Neuron (in vitro differentiated cells): ENCODE measurements around the gene ABCC6.
"Not testable (repeated sequence)": the region's sequence is repeated elsewhere in the genome, so short reads cannot be mapped to it uniquely, and the experiment has no call there.

ENCODE experiments used
- H2AFZ ChIP-seq: one replicate; pipeline ENCODE4 v1.6.1; 2013; ENCODE audit warnings: low read depth, mild to moderate bottlenecking, inconsistent platforms, low read length, moderate library complexity
- H3K27me3 ChIP-seq: one replicate; pipeline ENCODE4 v1.6.1; 2013; ENCODE audit warnings: low read length; ENCODE audit not compliant: insufficient read depth
- H3K36me3 ChIP-seq: one replicate; pipeline ENCODE4 v1.6.1; 2013; ENCODE audit warnings: low read length; ENCODE audit not compliant: insufficient read depth
- H3K4me1 ChIP-seq: one replicate; pipeline ENCODE4 v1.6.1; 2013; ENCODE audit warnings: low read length; ENCODE audit not compliant: insufficient read depth
- H3K4me3 ChIP-seq: 2 replicates; pipeline ENCODE4 v1.5.1; 2013; ENCODE audit warnings: mild to moderate bottlenecking, low read length, moderate library complexity
- H3K9me3 ChIP-seq: one replicate; pipeline ENCODE4 v1.6.1; 2013; ENCODE audit warnings: low read length

Gene ABCC6

DNA sequence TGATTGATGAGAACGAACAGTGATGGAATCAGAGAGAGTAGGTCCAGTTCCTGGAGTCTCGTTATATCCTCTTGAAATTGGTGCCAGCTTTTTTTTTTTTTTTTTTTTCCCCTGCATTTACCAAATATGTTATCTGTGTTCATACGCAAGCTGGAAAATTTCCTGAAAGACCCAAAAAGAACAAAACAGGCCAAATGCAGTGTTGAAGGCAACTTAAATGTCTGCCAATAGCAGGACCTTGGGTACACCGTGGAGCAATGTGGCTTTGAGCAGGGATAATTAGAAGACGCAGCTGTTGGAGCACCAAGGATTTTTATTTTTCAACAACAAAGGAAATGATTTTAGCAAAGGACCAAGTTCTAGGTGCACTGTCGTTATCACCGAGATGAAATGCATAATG is 105.0 kb downstream of the ABCC6 start:
- Histone ChIP-seq H3K36me3 (peaks cover 14% of the 10 kb centered on the region), H2AFZ (no peak overlapping the region), H3K4me3 (no peak overlapping the region), H3K9me3 (peaks cover 18% of the 10 kb centered on the region), H3K4me1 (no peaks in the 10 kb centered on the region), H3K27me3 (no peaks in the 10 kb centered on the region)

DNA sequence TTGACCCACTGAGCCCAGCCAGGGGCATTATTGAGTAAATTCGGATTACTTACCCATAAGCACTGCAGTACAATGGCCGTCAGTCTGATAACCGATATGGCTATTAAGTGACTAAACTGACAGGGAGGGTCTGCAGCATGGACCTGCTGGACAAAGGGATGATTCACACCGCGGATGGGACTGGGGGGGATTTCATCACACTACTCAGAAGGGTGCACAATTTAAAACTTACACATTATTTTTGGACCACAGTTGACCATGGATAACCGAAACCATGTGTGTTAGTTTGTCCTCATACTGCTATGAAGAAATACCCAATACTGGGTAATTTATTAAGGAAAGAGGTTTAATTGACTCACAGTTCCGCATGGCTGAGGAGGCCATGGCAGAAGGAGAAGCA is 106.5 kb downstream of the ABCC6 start:
- Histone ChIP-seq H3K4me1 (no peaks in the 10 kb centered on the region), H3K36me3 (peaks cover 15% of the 10 kb centered on the region), H3K9me3 (peaks cover 12% of the 10 kb centered on the region), H3K27me3 (no peaks in the 10 kb centered on the region), H3K4me3 (no peak overlapping the region), H2AFZ (no peak overlapping the region)

DNA sequence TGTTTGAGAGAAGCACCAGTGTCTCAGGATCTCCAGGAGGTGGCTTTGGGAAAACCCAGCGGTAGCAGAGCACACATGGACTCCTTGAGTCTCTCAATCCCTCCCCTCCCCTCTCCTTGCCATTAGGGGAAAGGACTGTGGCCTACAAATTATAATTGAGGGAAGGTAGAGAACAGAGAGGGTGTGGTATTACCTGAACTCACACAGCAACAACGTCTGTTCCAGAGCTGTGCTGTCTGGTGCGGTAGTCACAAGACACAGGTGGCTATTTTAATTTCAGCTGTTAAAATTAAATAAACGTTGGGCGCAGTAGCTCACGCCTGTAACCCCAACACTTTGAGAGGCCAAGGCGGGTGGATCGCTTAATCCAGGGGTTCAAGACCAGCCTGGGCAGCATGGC is 110.2 kb downstream of the ABCC6 start:
- no peaks in the 10 kb centered on the region for H3K4me1 ChIP-seq
- peaks cover 2% of the 10 kb centered on the region for H3K9me3 ChIP-seq
- H2AFZ ChIP-seq = no peak overlapping the region
- no peak overlapping the region for H3K4me3 ChIP-seq
- peaks cover 21% of the 10 kb centered on the region for H3K36me3 ChIP-seq
- H3K27me3 ChIP-seq = no peaks in the 10 kb centered on the region

DNA sequence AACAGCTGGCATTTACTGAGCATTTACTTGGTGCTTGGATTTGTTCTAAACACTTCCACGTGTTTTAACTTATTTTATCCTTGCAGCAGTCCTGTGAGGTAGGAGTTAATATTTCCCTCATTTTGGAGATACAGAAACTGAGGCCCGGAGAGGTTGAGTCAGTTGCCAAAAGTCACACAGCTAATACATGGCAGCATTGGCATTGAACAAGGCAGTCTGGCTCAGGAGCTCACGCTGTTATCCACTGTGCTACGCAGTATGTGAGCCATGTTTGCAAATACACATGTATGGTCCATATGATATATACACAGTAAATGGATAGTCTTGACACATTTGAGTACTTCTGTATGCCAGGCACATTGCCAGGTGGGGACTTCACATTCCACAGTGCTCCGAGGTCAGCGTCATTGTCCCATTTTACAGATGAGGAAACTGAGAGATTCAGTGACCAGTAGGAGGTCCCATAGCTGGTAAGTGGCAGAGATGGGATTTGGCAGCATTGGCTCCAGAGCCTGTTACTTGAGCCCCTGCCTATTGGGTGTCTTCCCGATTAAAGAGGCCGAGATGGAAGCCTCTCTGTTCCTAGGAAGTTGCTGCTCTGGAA is 110.7 kb downstream of the ABCC6 start:
- Histone ChIP-seq H3K4me1 (no peaks in the 10 kb centered on the region), H3K4me3 (no peak overlapping the region), H2AFZ (no peak overlapping the region), H3K36me3 (peaks cover 17% of the 10 kb centered on the region), H3K9me3 (peaks cover 2% of the 10 kb centered on the region), H3K27me3 (no peaks in the 10 kb centered on the region)

DNA sequence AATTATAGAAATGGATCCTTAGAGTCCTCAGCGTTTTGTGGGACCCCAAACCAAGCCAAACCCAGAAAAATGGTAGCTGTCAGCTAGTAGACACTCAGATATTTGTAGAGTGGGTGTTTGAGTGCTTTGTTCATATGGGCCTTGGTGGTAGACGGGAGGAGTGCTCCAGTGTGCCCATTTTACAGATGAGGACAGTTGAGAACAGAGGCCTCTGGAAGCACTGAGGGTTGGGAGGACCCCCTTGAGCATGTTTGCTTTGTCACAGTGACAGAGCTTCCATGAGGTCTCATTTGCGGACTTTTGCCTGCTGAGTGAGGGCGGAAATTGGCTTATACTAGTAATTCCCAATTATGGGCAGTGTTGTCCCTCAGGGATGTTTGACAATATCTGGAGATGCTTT is 111.7 kb downstream of the ABCC6 start:
- H3K27me3 ChIP-seq = no peaks in the 10 kb centered on the region
- peaks cover under 1% of the 10 kb centered on the region for H3K9me3 ChIP-seq
- peaks cover 17% of the 10 kb centered on the region for H3K36me3 ChIP-seq
- no peak overlapping the region for H2AFZ ChIP-seq
- H3K4me1 ChIP-seq = no peaks in the 10 kb centered on the region
- no peak overlapping the region for H3K4me3 ChIP-seq

DNA sequence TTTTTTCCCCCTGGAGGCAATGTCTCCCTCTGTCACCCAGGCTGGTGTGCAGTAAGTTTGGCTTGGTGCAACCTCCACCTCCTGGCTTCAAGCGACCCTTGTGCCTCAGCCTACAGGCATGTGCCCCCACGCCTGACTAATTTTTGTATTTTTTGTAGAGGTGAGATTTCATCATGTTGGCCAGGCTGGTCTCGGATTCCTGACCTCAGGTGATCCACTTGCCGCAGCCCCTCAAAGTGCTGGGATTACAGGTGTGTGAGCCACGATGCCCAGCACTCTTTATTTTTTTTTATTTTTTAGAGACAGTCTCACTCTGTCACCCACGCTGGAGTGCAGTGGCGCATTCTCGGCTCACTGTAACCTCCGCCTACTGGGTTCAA is 113.2 kb downstream of the ABCC6 start:
- no peaks in the 10 kb centered on the region for H3K27me3 ChIP-seq
- H2AFZ ChIP-seq = no peak overlapping the region
- H3K36me3 ChIP-seq = peaks cover 17% of the 10 kb centered on the region
- H3K9me3 ChIP-seq = no peaks in the 10 kb centered on the region
- H3K4me1 ChIP-seq = no peaks in the 10 kb centered on the region
- H3K4me3 ChIP-seq = no peak overlapping the region

DNA sequence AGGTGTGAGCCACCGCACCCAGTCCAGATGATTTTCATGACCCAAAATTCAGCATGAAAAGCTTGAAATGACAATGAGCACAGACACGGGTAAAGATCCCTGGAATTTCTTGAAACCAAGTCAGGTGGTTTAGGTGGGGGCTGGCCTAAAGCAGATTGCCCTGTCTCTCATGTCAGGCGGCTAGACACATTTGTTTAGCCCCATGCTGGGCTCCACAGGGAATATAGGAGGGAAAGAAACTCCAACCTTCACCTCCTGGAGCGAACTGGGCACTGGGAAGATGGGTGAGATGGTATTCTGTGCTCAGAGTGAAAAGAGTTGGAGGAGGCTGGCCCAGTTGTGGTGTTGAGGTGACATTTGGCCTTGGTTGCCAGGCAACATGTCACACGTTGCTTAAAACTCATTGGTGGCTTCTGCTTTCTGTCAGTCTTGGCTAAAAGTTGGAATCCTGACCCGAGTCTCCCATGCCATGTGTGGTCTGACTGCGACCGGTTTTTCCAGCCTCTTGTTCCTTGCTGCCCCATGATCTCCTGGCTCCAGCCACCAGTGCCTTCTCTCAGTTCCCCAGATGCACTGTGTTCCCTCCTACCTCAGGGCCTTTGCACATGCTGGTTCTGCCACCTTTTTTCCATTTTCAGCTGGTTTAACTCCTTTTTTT is 113.7 kb downstream of the ABCC6 start:
- Histone ChIP-seq H3K4me3 (no peak overlapping the region), H3K27me3 (no peaks in the 10 kb centered on the region), H3K4me1 (no peaks in the 10 kb centered on the region), H3K9me3 (no peaks in the 10 kb centered on the region), H3K36me3 (peaks cover 16% of the 10 kb centered on the region), H2AFZ (no peak overlapping the region)

DNA sequence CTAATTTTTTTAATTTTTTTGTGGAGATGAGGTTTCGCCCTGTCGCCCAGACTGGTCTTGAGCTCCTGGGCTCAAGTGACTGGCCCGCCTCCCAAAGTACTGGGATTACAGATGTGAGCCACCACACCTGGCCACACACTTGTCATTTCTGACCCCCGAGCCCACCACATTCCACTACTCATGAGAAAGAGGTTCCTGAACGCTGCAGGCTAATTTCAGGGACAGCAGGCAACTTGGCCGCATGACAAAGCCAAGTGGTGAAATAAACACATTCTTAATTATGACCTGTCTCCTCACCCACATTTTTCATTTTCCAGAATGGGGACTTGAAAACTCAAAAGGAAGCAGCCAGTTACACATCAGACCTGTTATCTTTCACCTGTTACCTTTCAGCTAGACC is 114.5 kb downstream of the ABCC6 start:
- no peak overlapping the region for H3K4me3 ChIP-seq
- no peaks in the 10 kb centered on the region for H3K27me3 ChIP-seq
- no peaks in the 10 kb centered on the region for H3K9me3 ChIP-seq
- peaks cover 15% of the 10 kb centered on the region for H3K36me3 ChIP-seq
- no peak overlapping the region for H2AFZ ChIP-seq
- no peaks in the 10 kb centered on the region for H3K4me1 ChIP-seq

DNA sequence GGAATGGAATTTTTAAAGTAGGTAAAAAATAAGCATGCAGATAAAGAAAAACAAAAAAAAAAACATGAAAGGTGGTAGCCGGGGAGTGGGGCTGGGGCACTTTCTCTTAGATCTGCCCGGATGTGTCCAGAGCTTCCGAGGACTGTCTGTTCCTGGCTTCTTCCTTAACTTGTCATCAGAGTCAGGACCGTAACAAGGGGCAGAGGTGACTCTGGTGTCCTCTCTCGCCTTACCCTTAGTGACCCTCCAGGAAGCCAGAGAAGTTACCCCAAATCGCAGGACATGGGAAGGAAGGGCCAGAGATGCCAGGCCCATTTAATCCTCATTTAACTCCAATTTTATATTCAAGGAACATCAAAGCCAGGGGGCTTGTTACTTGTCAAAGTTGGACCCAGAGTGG is 115.5 kb downstream of the ABCC6 start:
- peaks cover 13% of the 10 kb centered on the region for H3K36me3 ChIP-seq
- H3K9me3 ChIP-seq = no peaks in the 10 kb centered on the region
- no peak overlapping the region for H2AFZ ChIP-seq
- H3K27me3 ChIP-seq = no peaks in the 10 kb centered on the region
- H3K4me1 ChIP-seq = no peaks in the 10 kb centered on the region
- H3K4me3 ChIP-seq = no peak overlapping the region

DNA sequence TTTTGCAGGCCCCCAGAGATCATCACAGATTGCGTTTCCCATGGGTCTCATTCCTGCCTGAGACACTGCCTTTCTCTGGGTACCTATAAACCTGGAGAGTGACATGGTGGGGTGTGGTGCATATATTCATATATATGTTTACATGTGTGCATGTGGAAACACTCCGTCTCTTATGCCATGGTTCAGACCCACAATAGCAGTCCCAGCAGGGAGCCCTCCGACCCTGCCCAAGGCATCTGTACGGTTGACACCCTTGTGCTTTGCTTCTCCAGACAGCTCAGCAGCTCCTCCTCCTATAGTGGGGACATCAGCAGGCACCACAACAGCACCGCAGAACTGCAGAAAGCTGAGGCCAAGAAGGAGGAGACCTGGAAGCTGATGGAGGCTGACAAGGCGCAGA is 116.8 kb downstream of the ABCC6 start:
- Histone ChIP-seq H3K4me3 (no peak overlapping the region), H2AFZ (no peak overlapping the region), H3K4me1 (no peaks in the 10 kb centered on the region), H3K27me3 (no peaks in the 10 kb centered on the region), H3K9me3 (no peaks in the 10 kb centered on the region), H3K36me3 (peaks cover 3% of the 10 kb centered on the region)

DNA sequence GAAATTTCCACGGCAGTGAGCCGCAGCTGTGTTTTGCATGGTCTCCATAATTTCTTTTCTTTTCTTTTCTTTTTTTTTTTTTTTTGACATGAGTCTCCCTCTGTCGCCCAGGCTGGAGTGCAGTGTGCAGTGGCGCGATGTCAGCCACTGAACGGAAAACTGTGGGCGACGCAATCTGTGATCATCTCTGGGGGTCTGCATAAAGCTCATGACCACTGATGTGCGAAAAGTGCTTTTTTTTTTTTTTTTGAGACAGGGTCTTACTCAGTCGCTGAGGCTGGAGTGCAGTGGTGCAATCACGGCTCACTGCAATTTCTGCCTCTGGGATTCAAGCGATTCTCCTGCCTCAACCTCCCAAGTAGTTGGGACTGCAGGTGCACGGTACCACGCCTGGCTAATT is 117.6 kb downstream of the ABCC6 start:
- Histone ChIP-seq H3K27me3 (no peaks in the 10 kb centered on the region), H3K4me3 (no peak overlapping the region), H2AFZ (no peak overlapping the region), H3K9me3 (no peaks in the 10 kb centered on the region), H3K36me3 (peaks cover 2% of the 10 kb centered on the region), H3K4me1 (no peaks in the 10 kb centered on the region)

DNA sequence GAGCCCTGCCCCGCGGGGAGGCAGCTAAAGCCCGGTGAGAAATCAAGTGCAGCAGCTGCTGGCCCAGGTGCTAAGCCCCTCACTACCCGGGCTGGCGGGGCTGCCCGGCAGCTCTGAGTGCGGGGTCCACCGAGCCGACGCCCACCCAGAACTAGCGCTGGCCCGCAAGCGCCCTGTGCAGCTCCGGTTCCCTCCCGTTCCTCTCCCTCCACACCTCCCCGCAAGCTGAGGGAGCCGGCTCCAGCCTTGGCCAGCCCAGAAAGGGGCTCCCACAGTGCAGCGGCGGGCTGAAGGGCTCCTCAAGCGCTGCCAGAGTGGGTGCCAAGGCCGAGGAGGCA is 118.5 kb downstream of the ABCC6 start:
- not testable (repeated sequence) for H3K4me1 ChIP-seq, H2AFZ ChIP-seq, H3K36me3 ChIP-seq, H3K9me3 ChIP-seq, H3K4me3 ChIP-seq, H3K27me3 ChIP-seq

DNA sequence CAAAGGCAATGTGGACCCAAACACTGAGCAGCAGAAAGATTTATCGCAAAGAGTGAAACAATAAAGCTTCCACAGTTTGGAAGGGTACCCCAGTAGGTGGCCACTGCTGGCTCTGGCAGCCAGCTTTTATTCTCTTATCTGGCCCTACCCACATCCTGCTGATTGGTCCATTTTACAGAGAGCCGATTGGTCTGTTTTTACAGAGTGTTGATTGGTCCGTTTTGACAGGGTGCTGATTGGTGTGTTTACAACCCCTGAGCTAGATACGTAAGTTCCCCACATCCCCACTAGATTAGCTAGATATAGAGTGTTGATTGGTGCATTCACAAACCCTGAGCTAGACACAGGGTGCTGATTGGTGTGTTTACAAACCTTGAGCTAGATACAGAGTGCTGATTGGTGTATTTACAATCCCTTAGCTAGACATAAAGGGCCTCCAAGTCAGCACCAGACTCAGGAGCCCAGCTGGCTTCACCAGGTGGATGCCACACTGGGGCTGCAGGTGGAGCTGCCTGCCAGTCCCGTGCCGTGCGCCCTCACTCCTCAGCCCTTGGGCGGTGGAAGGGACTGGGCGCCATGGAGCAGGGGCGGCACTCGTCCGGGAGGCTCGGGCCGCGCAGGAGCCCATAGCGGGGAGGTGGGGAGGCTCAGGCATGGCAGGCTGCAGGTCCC is 119.0 kb downstream of the ABCC6 start:
- H3K9me3 ChIP-seq, H3K36me3 ChIP-seq, H3K4me1 ChIP-seq, H3K4me3 ChIP-seq, H3K27me3 ChIP-seq, H2AFZ ChIP-seq: not testable (repeated sequence)

DNA sequence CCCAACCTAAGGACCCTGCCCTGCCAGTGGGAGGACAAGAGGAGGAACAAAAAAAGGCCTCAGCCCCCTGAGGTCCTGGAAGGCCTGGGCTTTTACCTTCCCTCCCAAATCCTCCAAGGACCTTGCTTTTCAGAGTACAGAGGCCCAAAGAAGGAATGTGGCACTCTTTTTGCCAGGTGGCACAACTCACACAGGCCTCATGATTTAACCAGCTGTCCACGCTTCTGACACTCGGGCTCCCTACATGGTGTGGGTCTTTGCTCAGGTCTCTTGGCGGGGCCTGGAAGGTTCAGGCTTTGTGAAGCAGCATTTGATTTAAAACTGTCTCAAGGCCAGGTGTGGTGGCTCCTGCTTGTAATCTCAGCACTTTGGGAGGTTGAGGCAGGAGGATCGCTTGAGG is 120.6 kb downstream of the ABCC6 start:
- no peaks in the 10 kb centered on the region for H3K36me3 ChIP-seq
- no peaks in the 10 kb centered on the region for H3K9me3 ChIP-seq
- no peak overlapping the region for H2AFZ ChIP-seq
- no peak overlapping the region for H3K4me3 ChIP-seq
- no peaks in the 10 kb centered on the region for H3K4me1 ChIP-seq
- H3K27me3 ChIP-seq = no peaks in the 10 kb centered on the region
